HG02970 (cell line): ENCODE measurements around the gene ADAM19.

ENCODE experiments used
- ATAC-seq: cut with Tn5 transposase; IDR thresholded peaks from one replicate; pipeline ENCODE4 v1.9.1; 2021; ENCODE audit warnings: mild to moderate bottlenecking, moderate library complexity, moderate number of reproducible peaks; ENCODE audit not compliant: unreplicated experiment, low FRiP score

The ADAM19 gene

GRCh38 chr5:157520911-157521703 lies 54.5 kb downstream of the ADAM19 start:
- no peak for ATAC-seq

- ATAC-seq, result no peak
Observed at GRCh38 chr5:157519579-157520253, 55.9 kb downstream of the ADAM19 start.

- ATAC-seq, result no peak
Observed at GRCh38 chr5:157518963-157519362, 56.6 kb downstream of the ADAM19 start.

GRCh38 chr5:157516626-157517325 lies 58.8 kb downstream of the ADAM19 start:
- no peak for ATAC-seq

GRCh38 chr5:157516006-157516405 lies 59.6 kb downstream of the ADAM19 start:
- ATAC-seq, result no peak

- no peak for ATAC-seq
Observed at GRCh38 chr5:157514974-157515373, 60.6 kb downstream of the ADAM19 start.

- no peak for ATAC-seq
Observed at GRCh38 chr5:157513182-157513581, 62.4 kb downstream of the ADAM19 start.

- ATAC-seq, result no peak
Observed at GRCh38 chr5:157511651-157512644, 63.6 kb downstream of the ADAM19 start.

GRCh38 chr5:157510682-157511081 lies 64.9 kb downstream of the ADAM19 start:
- no peak for ATAC-seq

GRCh38 chr5:157509587-157509986 lies 66.0 kb downstream of the ADAM19 start:
- ATAC-seq, result no peak

- ATAC-seq, result no peak
Observed at GRCh38 chr5:157509093-157509492, 66.5 kb downstream of the ADAM19 start.

- no peak for ATAC-seq
Observed at GRCh38 chr5:157506981-157507780, 68.4 kb downstream of the ADAM19 start.

- no peak for ATAC-seq
Observed at GRCh38 chr5:157506066-157506590, 69.4 kb downstream of the ADAM19 start.

GRCh38 chr5:157505496-157505895 lies 70.1 kb downstream of the ADAM19 start:
- no peak for ATAC-seq

GRCh38 chr5:157504053-157504452 lies 71.5 kb downstream of the ADAM19 start:
- no peak for ATAC-seq

- peak; percentile 55 for ATAC-seq
Observed at GRCh38 chr5:157502143-157502647, 73.4 kb downstream of the ADAM19 start.

GRCh38 chr5:157497875-157498611 lies 77.5 kb downstream of the ADAM19 start:
- ATAC-seq, result no peak

- ATAC-seq, result no peak
Observed at GRCh38 chr5:157496864-157497263, 78.7 kb downstream of the ADAM19 start.
